Dermis microvascular lymphatic vessel endothelial cell (primary cell): ENCODE results near the gene CBX4. TPM values are rescaled to one million over a fixed set of nuclear protein-coding genes. Genes with fewer than 3 reads are reported as not detected.

Experiments
- DNase-seq, 2 donors: peaks; one replicate each; pipeline versions ENCODE4 v3.0.0 to v3.0.0-alpha.2; 2010; ENCODE audit warnings: low read depth in 2 of 2
- total RNA-seq: library from RNA; depleted of rRNA; stranded (reverse); fragments of >200 nt; gene quantifications from 2 replicates; pipeline ENCODE4 v1.2.1, GENCODE V29; 2014

The CBX4 gene
- total RNA-seq, 1 donor from 2014 or later = 9.0 TPM

DNA sequence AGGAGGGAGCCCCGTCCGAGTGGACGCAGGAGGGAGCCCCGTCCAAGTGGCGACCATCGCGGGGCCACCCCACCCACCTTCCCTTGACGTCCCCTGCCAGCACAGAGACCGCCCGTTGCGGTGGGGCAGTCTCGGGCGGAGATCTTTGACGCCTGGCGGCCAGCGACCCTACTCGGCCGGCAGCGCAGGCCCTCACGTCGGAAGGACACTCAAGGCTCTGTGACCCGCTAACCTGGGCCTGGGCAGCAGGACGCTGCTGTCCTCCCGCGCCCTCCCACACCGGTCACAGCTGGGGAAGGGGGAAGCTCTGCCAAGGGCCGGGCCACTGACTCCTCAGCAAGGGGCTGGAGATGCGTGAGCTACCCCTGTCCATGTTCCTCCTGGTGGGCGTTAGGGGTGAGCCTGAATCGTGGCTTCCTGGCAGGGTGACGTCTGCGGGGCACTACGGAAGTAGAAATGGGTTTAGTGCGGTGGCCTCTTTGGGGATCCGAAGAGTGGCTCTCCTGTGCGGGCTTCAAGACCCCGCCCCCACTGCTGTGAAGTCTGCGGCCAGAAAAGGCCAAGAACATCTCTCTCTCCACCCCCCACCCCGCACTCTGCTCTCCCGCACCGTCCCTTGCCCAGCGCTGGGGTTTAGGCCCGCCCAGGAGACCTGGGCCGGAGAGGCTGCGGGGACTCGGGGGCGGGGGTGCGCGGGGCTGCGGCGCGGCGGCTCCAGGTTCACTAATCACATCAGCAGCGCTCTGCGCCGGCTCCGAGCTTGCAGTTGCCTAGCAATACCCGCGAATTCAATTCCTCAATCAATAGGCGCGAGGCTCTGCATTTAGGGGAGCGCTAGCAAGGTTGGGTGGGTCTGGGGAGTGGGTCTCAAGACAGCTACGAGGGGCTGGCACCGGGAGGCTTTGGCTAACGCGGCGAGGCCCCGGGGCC, 48.2 kb downstream of the CBX4 start:
- DNase-seq = no peak

DNA sequence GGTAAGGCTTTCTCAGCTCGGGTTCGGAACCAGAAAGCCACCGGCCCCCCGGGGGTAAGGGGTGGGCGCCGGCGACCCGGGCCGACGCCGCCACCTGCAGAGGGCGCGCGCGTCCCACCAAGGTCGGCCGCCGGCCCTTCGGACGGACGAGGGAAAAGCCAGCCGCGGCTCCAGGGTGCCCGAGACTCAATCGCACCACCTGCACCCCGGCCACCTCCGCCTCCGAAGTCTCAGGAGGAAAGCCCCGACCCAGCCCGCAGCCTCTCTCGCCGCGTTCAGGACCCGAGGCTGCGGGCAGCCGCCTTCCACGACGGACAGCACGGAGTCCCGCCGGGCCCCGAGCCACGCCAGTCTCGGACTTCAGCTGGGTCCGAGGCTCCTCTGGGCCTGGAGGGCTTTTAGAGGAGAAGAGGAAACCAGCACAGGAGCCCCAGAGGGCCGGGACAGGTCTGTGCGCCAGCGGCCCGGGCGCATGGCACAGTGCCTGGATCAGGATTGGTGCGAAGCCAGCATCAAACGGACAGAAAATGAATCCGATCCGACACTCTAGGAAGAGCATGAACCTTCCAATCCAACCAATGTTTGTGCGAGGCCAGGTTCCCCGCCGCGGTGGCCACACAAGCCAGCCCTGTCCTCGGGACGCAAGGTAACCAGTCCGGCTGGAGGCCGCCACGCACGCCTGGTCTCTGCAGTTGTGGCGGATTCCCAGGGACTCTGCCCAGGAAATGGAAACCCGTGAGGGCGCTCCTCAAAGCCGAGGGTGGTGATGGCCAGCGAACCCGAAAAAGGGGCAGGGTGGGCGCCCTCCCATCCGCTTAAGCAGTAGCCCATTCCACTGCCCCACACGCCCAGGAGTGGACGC, 49.1 kb downstream of the CBX4 start:
- DNase-seq = peak in 1 of 2 donors; percentile 41

DNA sequence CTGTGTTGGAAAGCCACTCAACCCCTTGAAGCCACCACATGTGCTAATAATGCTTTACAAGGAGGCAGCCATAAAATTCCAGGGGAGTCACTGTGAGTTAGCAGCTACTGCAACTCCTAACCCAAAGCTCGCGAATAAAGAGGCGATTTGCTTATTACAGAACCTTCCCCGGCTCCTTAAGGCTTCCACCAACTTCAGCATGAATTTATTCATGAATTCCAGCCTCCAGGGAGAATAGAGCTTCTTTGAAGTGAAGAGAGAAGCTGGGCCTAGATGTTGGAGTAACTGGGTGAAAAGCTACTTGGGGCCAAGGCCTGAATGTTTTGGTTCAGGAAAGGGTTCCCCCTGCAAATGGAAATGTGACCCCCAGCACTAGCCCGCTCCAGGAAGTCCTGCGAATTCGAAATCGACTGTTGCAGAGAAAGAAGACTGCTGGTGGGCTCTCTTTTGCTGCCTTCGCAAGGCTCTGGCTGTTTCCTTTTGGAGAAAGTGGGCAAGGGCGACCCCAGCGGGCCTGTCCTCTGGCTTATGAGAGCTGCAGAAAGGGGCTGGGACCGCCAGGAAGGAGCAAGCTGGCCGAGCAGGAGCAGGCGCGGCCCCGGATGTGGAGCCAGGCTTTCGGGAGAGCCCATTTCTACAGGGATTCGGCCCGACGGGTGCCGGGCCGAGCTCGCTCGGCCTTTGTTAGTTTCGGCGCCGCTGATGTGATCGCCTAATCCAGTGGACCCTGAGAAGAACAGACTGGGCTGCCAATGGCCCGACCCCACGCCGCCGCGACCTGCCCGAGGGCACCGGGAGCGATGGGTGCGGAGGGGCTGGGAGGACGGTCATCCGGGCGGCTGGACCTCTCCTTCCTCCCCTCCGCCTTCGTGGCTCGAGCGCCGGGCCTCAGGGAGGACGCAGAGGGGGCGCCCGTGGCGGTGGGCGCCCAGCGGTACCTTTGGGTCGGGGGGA, 50.0 kb downstream of the CBX4 start:
- DNase-seq = no peak

DNA sequence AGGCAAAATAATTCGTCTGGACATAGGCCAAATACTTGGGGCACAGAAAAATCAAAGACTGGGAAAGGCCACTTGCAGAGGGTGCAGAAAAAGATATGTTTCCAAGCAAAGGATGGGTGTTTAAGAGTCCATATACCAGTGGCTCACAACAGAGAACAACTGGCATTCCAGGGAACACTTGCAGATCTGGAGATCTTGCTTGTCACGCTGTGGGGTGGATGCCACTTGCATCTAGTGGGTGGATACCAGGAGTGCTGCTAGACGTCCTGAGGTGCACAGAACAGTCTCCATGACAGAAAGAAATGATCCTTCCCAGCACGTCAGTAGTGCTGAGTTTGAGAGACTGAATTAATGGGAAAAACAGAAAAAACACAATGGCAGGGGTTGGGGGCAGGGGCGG, 50.8 kb downstream of the CBX4 start:
- DNase-seq = no peak

DNA sequence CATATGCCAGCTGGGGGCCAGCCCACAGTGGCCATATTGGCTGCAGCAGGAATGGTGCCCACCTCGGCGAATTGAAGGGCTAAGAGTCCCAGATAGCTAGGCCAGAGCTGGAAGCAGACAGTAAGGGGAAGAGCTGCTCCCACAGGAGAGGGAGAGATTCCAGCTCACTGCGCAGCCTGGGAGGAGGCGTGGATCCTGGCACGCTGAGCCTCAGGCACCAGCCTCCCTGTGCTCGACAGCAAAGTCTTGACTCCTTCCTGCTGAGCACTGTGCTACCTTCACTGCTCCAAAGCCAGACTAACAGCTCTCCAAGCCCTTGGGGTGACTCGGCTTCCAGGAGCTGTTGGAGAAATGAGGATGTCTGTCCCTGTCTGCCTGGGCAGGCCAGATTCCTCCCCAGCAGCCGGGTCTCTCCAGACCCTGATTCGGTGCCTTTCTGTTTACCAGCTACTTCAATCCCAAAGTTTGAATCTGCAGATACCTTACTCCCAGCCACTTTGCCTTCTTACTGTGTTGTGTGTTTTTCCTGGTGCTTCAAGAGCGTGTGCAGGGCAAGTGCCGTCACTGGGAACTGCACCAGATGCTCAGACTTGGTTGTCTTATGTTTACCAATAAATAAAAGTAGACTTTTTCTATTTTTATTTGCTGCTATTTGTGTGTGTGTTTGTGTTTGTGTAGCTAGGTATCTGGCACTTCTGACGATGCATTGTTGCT, 52.2 kb downstream of the CBX4 start:
- no peak for DNase-seq

DNA sequence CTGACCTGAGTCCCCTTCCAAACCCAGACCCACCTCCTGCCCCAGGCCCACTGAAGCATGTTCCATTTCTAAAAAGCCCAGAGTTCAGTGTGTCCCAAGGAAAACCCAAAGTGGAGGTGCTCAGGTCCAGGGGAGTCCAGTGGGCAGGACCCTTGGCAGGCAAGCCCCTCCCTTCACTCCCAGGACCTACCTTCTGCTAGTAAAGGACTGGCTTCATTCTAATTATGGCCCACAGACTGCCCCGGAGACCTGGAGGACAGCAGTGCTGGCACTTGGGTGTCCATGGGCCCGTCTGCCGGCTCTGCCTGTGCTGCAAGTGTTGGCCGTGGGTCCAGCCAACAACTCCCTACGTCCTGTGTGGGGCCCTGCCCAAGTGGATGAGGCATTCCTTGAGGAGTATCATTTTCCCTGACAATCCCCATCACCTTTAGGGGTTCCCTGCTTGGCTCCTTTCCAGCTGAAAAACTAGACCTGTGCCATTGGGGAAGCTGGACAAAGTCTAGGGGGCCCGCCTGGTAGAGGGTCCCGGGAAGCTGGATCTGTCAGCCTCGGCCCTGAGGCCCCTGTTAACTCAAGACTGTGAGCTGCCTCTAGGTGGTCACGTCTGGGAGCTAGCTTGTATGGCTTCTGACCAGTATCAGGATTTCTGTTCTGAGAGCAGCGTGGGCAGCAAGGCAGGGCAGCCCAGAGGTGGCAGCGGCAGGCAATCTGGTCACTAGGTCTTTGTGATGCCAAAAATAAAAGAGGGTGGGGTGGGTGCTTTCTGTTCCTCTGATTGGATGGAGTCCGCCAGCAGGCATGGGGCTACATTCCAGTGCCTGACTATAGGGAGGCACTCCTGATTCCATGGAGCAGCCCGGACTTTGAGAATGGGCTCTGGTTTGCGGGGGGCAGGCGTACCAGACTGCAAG, 53.1 kb downstream of the CBX4 start:
- no peak for DNase-seq

DNA sequence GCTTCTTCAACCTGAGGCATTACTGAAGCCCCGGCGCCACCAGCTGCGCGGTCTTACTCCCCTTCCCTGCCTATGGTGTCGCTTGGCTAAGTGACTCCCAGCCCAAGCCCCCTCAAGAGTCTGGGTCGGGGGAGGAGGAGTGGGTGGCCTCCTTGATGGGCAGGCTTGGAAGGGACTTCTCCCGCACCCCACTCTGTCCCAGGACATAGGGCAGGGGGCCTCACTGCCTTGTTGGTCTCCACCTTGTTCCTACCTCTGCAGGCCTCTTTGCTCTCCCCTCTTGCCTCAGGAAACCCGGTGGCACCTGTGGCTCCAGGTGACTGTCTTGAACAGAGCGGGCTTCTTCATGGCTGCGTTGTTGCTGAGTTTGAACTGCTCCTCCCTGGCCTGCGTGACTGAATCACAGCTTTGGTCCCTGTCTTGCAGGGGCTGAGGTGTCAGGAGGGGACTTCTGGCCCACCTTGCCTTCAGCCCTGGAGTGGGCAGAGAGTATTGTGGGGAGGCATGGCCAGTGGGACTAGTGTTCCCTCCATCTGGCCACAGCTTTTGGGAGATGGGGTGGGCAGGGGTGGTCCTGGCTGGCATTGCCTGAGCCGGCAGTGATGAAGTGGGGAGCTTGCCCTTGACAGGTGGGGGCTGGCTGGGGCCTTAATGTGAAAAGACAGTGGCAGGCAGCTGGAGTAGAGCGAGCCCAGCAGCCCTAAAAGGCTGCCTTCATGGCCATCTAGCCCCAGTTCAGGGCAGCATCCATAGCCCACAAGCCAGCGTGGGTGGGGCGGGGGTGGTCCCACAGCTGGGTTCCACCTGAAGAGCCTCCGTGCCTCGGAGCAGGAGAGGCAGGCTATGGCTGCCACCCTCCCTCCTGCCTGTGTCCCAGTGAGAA, 54.0 kb downstream of the CBX4 start:
- DNase-seq = no peak

DNA sequence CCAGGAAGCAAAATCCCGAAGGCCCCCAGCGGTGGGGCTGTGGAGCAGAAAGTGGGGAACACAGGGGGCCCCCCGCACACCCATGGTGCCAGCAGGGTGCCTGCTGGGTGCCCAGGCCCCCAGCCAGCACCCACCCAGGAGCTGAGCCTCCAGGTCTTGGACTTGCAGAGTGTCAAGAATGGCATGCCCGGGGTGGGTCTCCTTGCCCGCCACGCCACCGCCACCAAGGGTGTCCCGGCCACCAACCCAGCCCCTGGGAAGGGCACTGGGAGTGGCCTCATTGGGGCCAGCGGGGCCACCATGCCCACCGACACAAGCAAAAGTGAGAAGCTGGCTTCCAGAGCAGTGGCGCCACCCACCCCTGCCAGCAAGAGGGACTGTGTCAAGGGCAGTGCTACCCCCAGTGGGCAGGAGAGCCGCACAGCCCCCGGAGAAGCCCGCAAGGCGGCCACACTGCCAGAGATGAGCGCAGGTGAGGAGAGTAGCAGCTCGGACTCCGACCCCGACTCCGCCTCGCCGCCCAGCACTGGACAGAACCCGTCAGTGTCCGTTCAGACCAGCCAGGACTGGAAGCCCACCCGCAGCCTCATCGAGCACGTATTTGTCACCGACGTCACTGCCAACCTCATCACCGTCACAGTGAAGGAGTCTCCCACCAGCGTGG, 54.8 kb downstream of the CBX4 start:
- DNase-seq = no peak

DNA sequence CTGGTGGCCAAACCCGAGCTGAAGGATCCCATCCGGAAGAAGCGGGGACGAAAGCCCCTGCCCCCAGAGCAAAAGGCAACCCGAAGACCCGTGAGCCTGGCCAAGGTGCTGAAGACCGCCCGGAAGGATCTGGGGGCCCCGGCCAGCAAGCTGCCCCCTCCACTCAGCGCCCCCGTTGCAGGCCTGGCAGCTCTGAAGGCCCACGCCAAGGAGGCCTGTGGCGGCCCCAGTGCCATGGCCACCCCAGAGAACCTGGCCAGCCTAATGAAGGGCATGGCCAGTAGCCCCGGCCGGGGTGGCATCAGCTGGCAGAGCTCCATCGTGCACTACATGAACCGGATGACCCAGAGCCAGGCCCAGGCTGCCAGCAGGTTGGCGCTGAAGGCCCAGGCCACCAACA, 55.3 kb downstream of the CBX4 start:
- DNase-seq = no peak

Other genes with a start within 250 kb of the CBX4 start
- gene RBFOX3, start 228.4 kb downstream of the CBX4 start, total RNA-seq = not detected in 2 replicates
- not detected in 2 replicates for gene ENPP7, start 108.5 kb downstream of the CBX4 start, total RNA-seq
- 5.3 and 6.7 TPM in 2 replicates for gene CBX2, start 61.3 kb downstream of the CBX4 start, total RNA-seq
- gene CBX8, start 42.4 kb downstream of the CBX4 start, total RNA-seq = 1.4 and 1.9 TPM in 2 replicates
- gene TBC1D16, start 196.4 kb upstream of the CBX4 start, total RNA-seq = 29.1 and 64.5 TPM in 2 replicates
- gene CCDC40, start 197.2 kb upstream of the CBX4 start, total RNA-seq = 0.90 and 2.1 TPM in 2 replicates